ENCODE measurements around the gene PTGDR. TPM values are rescaled to one million over a fixed set of nuclear protein-coding genes. Genes with fewer than 3 reads are reported as not detected.

Gene PTGDR
- total and polyA plus RNA-seq, 2 of the 8 experiments (the other 6 are each of a cell fraction or from before 2014, with no cell fraction given), result 0.22 to 0.83 TPM

- TF ChIP-seq CHD7 (IDR thresholded peaks at IDR 0.05; ENCODE audit: insufficient replicate concordance, low read length) (no peak), PHF8 (conservative IDR thresholded peaks at IDR 0.05; ENCODE audit: low read depth, low read length) (no peak), E2F6 (IDR thresholded peaks at IDR 0.05) (no peak)
Measured at GRCh38 chr14:52313462-52313861, 46.0 kb downstream of the PTGDR start (continued).

All from H1 (cell line).